ENCODE measurements around the gene RCBTB1.

- TF ChIP-seq POLR2A (IDR thresholded peaks at IDR 0.05) (no peak), CTCF (IDR thresholded peaks at IDR 0.05) (no peak)
Measured at GRCh38 chr13:49629947-49630346, 44.6 kb upstream of the RCBTB1 start.

Data from body of pancreas (tissue), 4 donors.